ENCODE measurements around the gene LEMD1.

Gene LEMD1

DNA sequence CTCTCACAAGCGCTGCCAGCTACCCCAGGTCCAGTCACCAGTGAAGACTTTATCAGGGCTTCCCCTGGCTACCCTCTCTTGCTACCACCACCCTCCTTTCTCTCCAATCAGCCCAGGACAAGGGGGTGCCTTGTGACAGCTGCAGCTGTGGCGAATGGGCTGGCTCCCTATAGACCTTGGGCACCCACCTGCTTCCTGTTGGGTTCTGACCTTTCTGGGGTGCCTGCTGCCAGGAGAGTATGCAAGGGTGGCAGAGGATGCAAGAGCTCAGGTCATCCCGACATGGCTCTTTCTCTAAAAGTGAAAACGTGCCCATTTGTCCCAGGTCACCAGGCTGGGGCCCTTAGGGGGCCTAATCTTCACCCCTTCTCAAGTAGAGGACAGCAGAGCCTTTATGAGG, 71.7 kb downstream of the LEMD1 start:
- TF ChIP-seq SIN3A (IDR thresholded peaks at IDR 0.05; ENCODE audit: borderline replicate concordance, insufficient read depth, low read length), result no peak
- TF ChIP-seq, protein P1, sequence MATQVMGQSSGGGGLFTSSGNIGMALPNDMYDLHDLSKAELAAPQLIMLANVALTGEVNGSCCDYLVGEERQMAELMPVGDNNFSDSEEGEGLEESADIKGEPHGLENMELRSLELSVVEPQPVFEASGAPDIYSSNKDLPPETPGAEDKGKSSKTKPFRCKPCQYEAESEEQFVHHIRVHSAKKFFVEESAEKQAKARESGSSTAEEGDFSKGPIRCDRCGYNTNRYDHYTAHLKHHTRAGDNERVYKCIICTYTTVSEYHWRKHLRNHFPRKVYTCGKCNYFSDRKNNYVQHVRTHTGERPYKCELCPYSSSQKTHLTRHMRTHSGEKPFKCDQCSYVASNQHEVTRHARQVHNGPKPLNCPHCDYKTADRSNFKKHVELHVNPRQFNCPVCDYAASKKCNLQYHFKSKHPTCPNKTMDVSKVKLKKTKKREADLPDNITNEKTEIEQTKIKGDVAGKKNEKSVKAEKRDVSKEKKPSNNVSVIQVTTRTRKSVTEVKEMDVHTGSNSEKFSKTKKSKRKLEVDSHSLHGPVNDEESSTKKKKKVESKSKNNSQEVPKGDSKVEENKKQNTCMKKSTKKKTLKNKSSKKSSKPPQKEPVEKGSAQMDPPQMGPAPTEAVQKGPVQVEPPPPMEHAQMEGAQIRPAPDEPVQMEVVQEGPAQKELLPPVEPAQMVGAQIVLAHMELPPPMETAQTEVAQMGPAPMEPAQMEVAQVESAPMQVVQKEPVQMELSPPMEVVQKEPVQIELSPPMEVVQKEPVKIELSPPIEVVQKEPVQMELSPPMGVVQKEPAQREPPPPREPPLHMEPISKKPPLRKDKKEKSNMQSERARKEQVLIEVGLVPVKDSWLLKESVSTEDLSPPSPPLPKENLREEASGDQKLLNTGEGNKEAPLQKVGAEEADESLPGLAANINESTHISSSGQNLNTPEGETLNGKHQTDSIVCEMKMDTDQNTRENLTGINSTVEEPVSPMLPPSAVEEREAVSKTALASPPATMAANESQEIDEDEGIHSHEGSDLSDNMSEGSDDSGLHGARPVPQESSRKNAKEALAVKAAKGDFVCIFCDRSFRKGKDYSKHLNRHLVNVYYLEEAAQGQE (IDR thresholded peaks at IDR 0.05; ENCODE audit: insufficient read depth in 1 of 2, low read depth in 2 of 2, low read length in 2 of 2), result no peak
- no peak for TF ChIP-seq FOXP2 (optimal IDR thresholded peaks at IDR 0.05; ENCODE audit: borderline replicate concordance, extremely low read depth, extremely low read length, insufficient read depth)
- TF ChIP-seq POLR2AphosphoS5 (IDR thresholded peaks at IDR 0.05; ENCODE audit: low read depth, low read length), result no peak
- TF ChIP-seq TAF1 (IDR thresholded peaks at IDR 0.05; ENCODE audit: borderline replicate concordance, insufficient read depth, low read length), result no peak

DNA sequence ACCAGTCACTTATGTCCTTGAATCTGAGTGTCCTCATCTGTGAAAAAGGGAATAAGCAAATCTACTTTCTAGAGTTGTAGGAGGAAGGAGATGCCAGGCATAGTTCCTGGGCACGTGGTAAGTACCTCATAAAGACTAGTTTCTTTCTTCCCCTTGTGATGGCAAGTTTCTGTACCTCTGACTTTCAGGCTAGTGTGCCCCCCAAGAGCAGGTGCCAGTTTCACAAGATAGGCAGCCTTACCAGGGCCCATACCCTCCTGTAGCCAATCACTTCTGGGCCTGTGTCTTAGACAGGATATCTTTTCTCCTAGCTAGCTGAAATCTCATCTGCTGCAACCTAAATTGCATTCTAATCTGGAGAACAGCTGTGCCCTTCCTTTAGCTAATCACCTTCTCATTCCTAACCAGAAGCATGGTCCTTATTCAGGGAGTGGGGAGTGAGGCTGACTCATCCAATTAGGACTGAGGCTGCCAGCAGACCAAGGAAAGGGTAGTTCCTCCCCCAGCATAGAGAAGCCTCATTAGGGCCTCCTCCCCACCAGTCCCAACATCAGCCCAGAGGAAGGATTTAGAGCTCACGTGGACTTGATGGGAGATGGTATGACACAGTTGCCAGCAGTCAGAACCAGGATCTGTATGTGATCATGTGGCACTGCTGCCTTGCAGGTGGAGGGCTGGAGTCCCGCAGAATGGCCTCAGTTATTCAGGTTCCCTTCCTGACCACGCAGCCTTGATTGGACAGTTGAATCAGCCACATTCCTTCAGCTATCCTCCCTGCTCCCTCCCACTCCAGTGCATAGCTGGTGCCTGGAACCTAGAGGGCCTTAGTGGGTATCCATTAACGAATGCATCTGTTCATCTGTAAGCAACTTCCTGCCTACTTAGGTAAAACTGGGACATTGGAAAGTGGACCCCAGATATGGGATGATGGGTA, 73.0 kb downstream of the LEMD1 start:
- TF ChIP-seq SIN3A (IDR thresholded peaks at IDR 0.05; ENCODE audit: borderline replicate concordance, insufficient read depth, low read length) (no peak), TAF1 (IDR thresholded peaks at IDR 0.05; ENCODE audit: borderline replicate concordance, insufficient read depth, low read length) (no peak), POLR2AphosphoS5 (IDR thresholded peaks at IDR 0.05; ENCODE audit: low read depth, low read length) (no peak), FOXP2 (optimal IDR thresholded peaks at IDR 0.05; ENCODE audit: borderline replicate concordance, extremely low read depth, extremely low read length, insufficient read depth) (no peak)
- TF ChIP-seq, protein P1 (IDR thresholded peaks at IDR 0.05; ENCODE audit: insufficient read depth in 1 of 2, low read depth in 2 of 2, low read length in 2 of 2), result no peak

DNA sequence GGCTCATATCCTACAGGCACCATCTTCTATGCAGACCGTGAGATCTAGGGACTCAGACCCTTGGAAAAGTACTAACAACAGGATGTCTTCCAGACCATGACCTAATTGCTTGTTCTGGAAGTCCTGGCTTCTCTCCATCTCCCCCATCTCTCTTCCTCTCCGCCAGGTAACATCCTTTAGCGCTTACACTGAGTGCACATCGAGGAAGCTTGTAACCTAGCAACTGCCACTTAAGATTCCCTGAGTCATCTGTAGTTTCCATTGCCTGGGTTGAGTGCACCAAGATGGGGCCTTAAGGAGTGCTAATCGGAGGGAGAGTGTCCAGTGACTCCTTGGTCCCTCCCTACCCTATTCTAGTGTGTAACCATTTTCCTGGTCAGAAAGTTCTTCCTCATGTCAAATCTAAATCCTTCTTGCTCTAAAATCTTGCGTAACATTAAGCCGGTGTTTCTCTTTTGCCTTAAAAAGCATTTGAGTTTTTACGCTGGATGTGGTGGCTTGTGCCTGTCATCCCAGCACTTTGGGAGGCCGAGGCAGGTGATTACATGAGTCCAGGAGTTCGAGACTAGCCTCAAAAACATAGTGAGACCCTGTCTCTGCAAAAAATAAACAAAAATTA, 74.8 kb downstream of the LEMD1 start:
- TF ChIP-seq POLR2AphosphoS5 (IDR thresholded peaks at IDR 0.05; ENCODE audit: low read depth, low read length) (no peak), TAF1 (IDR thresholded peaks at IDR 0.05; ENCODE audit: borderline replicate concordance, insufficient read depth, low read length) (no peak), FOXP2 (optimal IDR thresholded peaks at IDR 0.05; ENCODE audit: borderline replicate concordance, extremely low read depth, extremely low read length, insufficient read depth) (no peak), SIN3A (IDR thresholded peaks at IDR 0.05; ENCODE audit: borderline replicate concordance, insufficient read depth, low read length) (no peak)
- TF ChIP-seq, protein P1 (IDR thresholded peaks at IDR 0.05; ENCODE audit: insufficient read depth in 1 of 2, low read depth in 2 of 2, low read length in 2 of 2), result no peak

GRCh38 chr1:205345761-205346160, 76.1 kb downstream of the LEMD1 start:
- TF ChIP-seq TAF1 (IDR thresholded peaks at IDR 0.05; ENCODE audit: borderline replicate concordance, insufficient read depth, low read length) (no peak), SIN3A (IDR thresholded peaks at IDR 0.05; ENCODE audit: borderline replicate concordance, insufficient read depth, low read length) (no peak), POLR2AphosphoS5 (IDR thresholded peaks at IDR 0.05; ENCODE audit: low read depth, low read length) (no peak), FOXP2 (optimal IDR thresholded peaks at IDR 0.05; ENCODE audit: borderline replicate concordance, extremely low read depth, extremely low read length, insufficient read depth) (no peak)
- TF ChIP-seq, protein P1 (IDR thresholded peaks at IDR 0.05; ENCODE audit: insufficient read depth in 1 of 2, low read depth in 2 of 2, low read length in 2 of 2), result no peak
